CD4-positive, alpha-beta T cell treated with Interleukin-6 for 4 hours (primary cell): ENCODE results near the gene USP24.
"Not testable (repeated sequence)": the region's sequence is repeated elsewhere in the genome, so short reads cannot be mapped to it uniquely, and the experiment has no call there.

Experiments used
- DNase-seq: peaks from one replicate; pipeline ENCODE4 v3.0.0-alpha.2; 2020; ENCODE audit warnings: mixed read lengths

The USP24 gene

GRCh38 chr1:55225228-55225627 is 10.1 kb upstream of the USP24 start:
- no peak for DNase-seq

DNA sequence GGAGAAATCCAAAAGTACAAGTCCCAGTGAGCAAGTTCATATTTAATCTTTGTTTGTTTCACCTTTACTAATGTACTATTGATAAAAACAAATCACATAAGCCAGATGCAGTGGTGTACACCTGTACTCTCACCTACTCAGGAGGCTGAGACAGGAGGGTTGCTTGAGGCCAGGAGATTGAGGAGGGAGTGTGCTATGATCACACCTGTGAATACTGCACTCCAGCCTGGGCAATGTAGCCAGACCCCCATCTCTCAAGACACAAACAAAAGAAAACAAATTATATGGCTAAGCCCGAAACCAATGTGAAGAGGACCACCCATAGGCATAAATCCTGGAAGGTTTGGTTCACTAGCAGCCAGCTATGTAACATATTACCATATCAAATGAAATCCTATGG is 9.6 kb upstream of the USP24 start:
- no peak for DNase-seq

GRCh38 chr1:55222152-55222551 is 7.0 kb upstream of the USP24 start:
- DNase-seq, result no peak

DNA sequence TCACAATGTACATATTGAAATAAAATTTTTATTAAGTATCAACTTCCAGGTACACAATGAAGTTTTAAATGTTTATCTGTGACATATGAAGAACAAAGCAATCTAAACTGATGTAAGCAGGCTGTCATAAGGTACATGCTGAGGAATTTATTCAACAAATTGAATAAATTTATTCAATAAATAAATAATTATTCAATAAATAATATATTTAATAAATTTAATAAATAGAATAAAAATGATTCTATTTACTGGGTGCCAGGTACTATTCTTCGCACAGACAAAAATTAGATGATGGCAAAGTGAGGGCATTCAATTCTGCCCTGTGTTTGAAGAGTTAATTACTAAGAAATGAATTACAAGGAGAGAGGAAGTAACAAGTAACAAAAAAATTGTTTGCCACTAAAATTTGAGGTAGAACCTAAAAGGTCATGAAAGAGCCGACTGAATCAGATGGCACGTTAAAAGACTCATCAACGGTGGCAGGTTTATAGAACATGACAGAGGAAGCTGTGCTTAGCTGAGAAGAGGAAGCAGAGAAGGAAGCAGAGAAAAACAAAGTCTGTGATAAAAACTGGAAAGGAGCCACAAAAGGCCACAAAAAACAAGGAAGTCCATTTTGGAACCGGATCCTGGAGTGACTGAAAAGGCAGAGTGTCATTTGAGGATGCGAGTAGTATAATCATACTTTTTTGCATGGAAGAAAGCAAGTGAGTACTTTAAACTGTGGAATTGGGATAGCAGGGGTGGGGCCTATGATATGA is 2.2 kb upstream of the USP24 start:
- DNase-seq, result peak; percentile 50

GRCh38 chr1:55216096-55216495 is 932 bp upstream of the USP24 start:
- no peak for DNase-seq

- no peak for DNase-seq
Measured at GRCh38 chr1:55214934-55215193, 300 bp downstream of the USP24 start.

- peak; percentile 37 for DNase-seq
Measured at GRCh38 chr1:55214212-55214933, 791 bp downstream of the USP24 start.

DNA sequence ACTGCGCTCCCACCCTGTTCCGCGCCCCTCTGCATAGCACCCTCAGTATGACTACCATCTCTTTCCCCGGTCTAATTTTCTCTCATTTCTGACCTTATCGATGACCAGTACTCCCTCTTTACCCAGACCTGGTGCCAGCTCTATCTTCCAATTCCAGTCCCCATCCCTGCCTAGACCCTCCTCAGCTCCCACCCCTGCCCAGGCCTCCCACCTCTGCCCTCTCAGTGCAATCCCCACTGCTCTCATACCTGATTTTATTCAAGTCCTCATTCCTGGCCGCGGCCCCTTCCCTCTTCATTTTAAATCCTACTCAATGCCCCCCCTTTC is 1.3 kb downstream of the USP24 start:
- peak; percentile 23 for DNase-seq

DNA sequence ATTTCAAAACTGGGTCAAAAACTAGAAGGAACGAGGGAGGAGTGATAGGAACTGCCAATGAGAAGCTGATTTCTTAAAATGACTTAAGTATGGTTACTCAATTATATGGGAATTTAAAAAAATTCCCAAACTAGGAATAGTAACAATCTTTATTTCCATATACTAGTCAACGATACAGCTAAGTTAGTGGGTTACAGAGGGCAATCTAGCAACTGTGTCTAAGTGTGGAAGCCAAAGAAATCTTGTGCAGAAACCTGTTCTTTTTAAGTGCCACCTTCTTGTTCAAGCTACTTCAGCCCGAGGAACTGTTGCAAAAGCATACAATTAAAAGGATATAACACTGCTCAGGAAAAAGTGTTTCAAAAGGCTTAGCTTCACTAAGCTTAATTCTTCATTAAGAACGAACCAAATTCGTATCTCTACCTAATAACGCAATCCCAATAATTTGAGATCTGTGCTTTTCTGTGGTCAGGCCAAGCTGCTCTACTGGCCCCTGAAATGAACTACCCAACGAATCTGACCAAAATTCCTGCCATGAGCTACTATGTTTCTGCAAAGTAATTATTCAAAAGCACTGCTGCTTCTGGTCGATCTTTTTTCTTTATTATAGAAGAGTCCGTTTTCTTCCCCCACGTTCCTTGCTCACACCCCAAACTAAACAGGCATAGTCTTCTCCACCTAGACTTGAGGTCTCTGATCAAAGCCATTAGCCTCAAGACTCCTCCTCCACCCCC is 1.8 kb downstream of the USP24 start:
- DNase-seq, result no peak

- DNase-seq, result peak; percentile 16
Measured at GRCh38 chr1:55212349-55213150, 2.6 kb downstream of the USP24 start.

DNA sequence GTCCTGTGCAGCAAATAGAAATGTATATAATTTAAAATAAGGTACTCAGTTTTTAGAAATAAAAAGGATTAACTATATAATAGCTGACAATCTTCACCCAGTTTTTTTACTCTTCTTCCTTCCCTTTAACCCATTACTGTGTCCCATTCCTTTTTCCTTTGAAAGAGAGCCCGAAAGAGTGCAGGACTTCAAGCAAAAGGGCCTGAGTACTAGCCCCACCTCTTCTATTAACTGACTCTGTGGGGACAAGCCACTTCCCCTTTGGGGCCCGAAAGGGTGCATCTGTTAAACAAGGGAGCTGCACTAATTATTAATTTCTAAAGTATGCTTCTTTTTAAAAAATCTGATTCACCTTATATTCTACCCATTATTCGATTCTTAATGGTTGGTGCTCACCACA is 3.3 kb downstream of the USP24 start:
- peak; percentile 11 for DNase-seq

GRCh38 chr1:55210990-55211801 is 4.0 kb downstream of the USP24 start:
- no peak for DNase-seq

DNA sequence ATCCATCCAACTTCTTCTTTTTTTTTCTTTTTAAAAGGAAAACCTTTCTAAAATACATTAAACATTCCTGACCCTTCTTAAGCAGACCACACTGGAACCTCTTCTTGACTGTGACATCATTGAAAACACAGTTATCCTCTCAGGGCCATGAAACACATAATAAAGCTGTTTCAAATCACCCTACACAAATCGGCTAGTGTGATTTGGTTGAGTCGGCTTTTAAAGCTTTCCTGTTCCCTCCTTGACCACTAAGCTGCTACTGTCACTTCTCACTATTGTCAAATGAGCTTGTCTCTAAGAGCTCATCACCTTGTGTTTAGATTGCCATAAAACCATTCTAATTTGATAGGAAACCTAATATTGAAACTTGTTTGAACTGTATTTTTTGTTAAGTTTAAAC is 5.9 kb downstream of the USP24 start:
- no peak for DNase-seq

DNA sequence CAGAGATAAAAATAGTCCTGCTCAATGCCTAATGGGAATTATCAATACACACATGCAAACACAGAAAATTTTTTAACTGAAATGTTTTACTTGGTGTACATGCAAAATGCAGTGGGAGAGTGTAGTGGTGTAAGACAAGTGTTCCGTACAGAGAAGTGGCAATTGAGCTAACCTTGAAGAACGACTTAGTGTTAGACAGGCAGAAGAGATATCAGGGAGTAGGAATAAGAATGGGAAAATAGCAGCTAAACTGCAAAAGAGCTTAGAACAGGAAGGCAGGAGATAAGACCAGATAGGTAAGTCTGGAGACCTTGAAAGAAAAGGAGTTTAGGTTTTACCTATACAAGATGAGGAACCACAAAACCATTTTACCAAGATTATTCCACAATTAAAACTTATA is 9.0 kb downstream of the USP24 start:
- DNase-seq, result no peak

GRCh38 chr1:55204997-55205396 is 10.2 kb downstream of the USP24 start:
- DNase-seq, result no peak

- no peak for DNase-seq
Measured at GRCh38 chr1:55203064-55203463, 12.1 kb downstream of the USP24 start.

- DNase-seq, result no peak
Measured at GRCh38 chr1:55200667-55201066, 14.5 kb downstream of the USP24 start.

DNA sequence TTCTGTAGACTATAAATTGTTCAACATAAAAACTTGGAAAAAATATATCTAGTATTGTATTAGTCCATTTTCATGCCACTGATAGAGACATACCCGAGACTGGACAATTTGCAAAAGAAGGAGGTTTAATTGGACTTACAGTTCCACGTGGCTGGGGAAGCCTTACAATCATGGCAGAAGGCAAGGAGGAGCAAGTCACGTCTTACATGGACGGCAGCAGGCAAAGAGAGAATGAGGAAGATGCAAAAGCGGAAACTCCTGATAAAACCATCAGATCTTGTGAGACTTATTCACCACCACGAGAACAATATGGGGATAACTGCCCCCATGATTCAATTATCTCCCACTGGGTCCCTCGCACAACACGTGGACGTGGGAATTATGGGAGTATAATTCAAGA is 15.4 kb downstream of the USP24 start:
- not testable (repeated sequence) for DNase-seq

- no peak for DNase-seq
Measured at GRCh38 chr1:55198044-55198443, 17.1 kb downstream of the USP24 start.

GRCh38 chr1:55197099-55197498 is 18.1 kb downstream of the USP24 start:
- no peak for DNase-seq

GRCh38 chr1:55196433-55197035 is 18.6 kb downstream of the USP24 start:
- DNase-seq, result no peak
